H1 (cell line): ENCODE data around the gene PARP14. TPM values are rescaled to one million over a fixed set of nuclear protein-coding genes. Genes with fewer than 3 reads are reported as not detected.

Source experiments
- POLR2A ChIP-seq, 2 experiments: IDR thresholded peaks; 1 replicate in 1 of 2; 2 replicates in 1 of 2; pipeline ENCODE4 v1.6.1; 2011; ENCODE audit warnings: low read depth in 2 of 2, low read length in 2 of 2, mild to moderate bottlenecking in 2 of 2; ENCODE audit errors: control extremely low read depth in 1 of 2
- RAD21 ChIP-seq, 2 experiments: IDR thresholded peaks in 1 of 2; conservative IDR thresholded peaks in 1 of 2; 2 replicates each; pipeline ENCODE4 v1.6.1; 2011; ENCODE audit warnings: low read depth in 2 of 2, low read length in 2 of 2, improper control_type of control experiment in 1 of 2, inconsistent platforms in 1 of 2, mild to moderate bottlenecking in 1 of 2, moderate library complexity in 1 of 2
- RBBP5 ChIP-seq: IDR thresholded peaks from 2 replicates; pipeline ENCODE4 v1.7.1; 2012; ENCODE audit warnings: low read depth, mild to moderate bottlenecking, inconsistent platforms, low read length, moderate library complexity, borderline replicate concordance
- RNF2 ChIP-seq: fragments of 200-900, 300-1000 bp; sonication (generic); IDR thresholded peaks from 2 replicates; pipeline ENCODE4 v1.7.1; 2016; ENCODE audit warnings: borderline replicate concordance, low read depth, mild to moderate bottlenecking, antibody characterized with exemption, low read length; ENCODE audit not compliant: poor library complexity, severe bottlenecking; ENCODE audit errors: missing control alignments
- SIX5 ChIP-seq: IDR thresholded peaks from 2 replicates; pipeline ENCODE4 v1.6.1; 2011; ENCODE audit warnings: mild to moderate bottlenecking, low read depth, low read length
- SP4 ChIP-seq: IDR thresholded peaks from 2 replicates; pipeline ENCODE4 v1.6.1; 2012; ENCODE audit warnings: low read length, inconsistent platforms
- TAF7 ChIP-seq: optimal IDR thresholded peaks from 2 replicates; pipeline ENCODE3; 2011; ENCODE audit warnings: low read depth, mild to moderate bottlenecking, inconsistent platforms, low read length, moderate library complexity, borderline replicate concordance
- TCF12 ChIP-seq: IDR thresholded peaks from 2 replicates; pipeline ENCODE4 v1.6.1; 2011; ENCODE audit warnings: low read depth, mild to moderate bottlenecking, low read length
- polyA plus RNA-seq, 7 experiments: library from polyadenylated mRNA; depleted of rRNA in 3 of 7; stranded (reverse) in 5 of 7; unstranded in 2 of 7; fragments of >200 nt in 5 of 7; fragments of 200-250 nt in 2 of 7; gene quantifications; 1 replicate in 5 of 7; 2 replicates in 1 of 7; 4 replicates in 1 of 7; pipeline versions ENCODE4 v1.2.1 to v1.2.3, GENCODE V29; 2011 to 2013; ENCODE audit warnings: missing spikeins in 2 of 7, mixed read lengths in 2 of 7
- total RNA-seq: library from RNA; stranded (reverse); fragmentation: NEBNext Ultra II Directional; extraction: Animal tissue kit (Norgen Biotek cat#: 25700); gene quantifications from 2 replicates; pipeline ENCODE4 v1.2.1, GENCODE V29; 2021

Gene PARP14
- total and polyA plus RNA-seq, 2 of the 8 experiments (the other 6 are each of a cell fraction or from before 2014, with no cell fraction given): 12.6 to 17.6 TPM

DNA sequence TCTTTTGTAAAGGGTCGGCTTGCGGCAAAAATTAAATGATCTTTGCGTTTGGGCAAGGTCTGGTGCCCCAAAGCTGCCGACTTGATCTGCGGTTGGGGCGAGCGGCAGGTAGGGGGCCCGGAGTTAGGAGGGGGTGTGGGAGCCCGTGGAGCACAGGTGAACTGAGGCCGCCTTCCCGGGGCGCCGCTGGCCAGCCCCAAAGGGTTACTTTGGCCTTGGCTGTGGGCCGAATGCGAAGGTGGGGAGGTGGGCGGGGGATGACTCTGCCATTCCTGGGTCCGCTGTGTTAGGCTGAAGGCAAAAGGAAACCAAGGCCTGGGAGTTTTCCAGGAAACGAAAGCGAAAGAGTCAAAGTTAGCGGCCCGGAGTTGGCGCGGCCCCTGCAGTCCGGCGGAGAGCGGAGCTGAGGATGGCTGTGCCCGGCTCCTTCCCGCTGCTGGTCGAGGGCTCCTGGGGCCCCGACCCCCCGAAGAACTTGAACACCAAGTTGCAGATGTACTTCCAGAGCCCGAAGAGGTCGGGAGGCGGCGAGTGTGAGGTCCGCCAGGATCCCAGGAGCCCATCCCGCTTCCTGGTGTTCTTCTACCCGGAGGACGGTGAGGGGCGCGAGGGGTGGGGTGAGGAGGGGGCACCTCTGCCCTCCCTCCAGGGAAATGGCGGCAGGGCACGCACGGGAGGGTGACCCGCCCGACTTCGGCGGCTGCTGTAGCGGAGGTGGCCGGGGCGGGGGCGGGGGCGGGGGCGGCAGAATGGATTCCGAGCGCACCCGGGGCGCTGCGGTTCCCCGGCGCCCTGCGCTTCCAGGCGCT is at the start of gene PARP14 (continued):
- TF ChIP-seq RNF2 (no peak), RAD21 (IDR thresholded peaks at IDR 0.05 in 1 of 2, conservative IDR thresholded peaks at IDR 0.05 in 1 of 2; ENCODE audit: low read depth in 2 of 2, low read length in 2 of 2) (no peak), TAF7 (no peak), RBBP5 (peak; percentile 87), POLR2A (IDR thresholded peaks at IDR 0.05; ENCODE audit: control extremely low read depth in 1 of 2, low read depth in 2 of 2, low read length in 2 of 2) (peak; percentile 38 to 43; a peak in 2 of 3 replicates), SIX5 (no peak), SP4 (no peak), TCF12 (no peak)
- TF ChIP-seq, all 59 proteins: peak for 12
